Loucy (cell line): ENCODE data around the gene ALOX12B.

Experiments
- CTCF ChIP-seq: fragments of 200-600 bp; sonication (generic); conservative IDR thresholded peaks from 2 replicates; pipeline ENCODE4 v1.5.1; 2014; ENCODE audit warnings: mild to moderate bottlenecking, antibody characterized with exemption, low read length
- EZH2phosphoT487 ChIP-seq: fragments of 200-600 bp; IDR thresholded peaks from 2 replicates; pipeline ENCODE4 v1.6.1; 2018; ENCODE audit warnings: antibody characterized with exemption, mild to moderate bottlenecking, moderate library complexity, borderline replicate concordance

- TF ChIP-seq CTCF (no peak), EZH2phosphoT487 (no peak)
These were observed 23.6 kb downstream of the ALOX12B start for GRCh38 chr17:8063761-8064534.
